GM18909 (cell line): Measurements from ENCODE around the gene C1orf167.

Source experiments
- ATAC-seq: cut with Tn5 transposase; IDR thresholded peaks from one replicate; pipeline ENCODE4 v1.9.1; 2021; ENCODE audit warnings: mild to moderate bottlenecking; ENCODE audit not compliant: unreplicated experiment, poor library complexity

Gene C1orf167, protein sequence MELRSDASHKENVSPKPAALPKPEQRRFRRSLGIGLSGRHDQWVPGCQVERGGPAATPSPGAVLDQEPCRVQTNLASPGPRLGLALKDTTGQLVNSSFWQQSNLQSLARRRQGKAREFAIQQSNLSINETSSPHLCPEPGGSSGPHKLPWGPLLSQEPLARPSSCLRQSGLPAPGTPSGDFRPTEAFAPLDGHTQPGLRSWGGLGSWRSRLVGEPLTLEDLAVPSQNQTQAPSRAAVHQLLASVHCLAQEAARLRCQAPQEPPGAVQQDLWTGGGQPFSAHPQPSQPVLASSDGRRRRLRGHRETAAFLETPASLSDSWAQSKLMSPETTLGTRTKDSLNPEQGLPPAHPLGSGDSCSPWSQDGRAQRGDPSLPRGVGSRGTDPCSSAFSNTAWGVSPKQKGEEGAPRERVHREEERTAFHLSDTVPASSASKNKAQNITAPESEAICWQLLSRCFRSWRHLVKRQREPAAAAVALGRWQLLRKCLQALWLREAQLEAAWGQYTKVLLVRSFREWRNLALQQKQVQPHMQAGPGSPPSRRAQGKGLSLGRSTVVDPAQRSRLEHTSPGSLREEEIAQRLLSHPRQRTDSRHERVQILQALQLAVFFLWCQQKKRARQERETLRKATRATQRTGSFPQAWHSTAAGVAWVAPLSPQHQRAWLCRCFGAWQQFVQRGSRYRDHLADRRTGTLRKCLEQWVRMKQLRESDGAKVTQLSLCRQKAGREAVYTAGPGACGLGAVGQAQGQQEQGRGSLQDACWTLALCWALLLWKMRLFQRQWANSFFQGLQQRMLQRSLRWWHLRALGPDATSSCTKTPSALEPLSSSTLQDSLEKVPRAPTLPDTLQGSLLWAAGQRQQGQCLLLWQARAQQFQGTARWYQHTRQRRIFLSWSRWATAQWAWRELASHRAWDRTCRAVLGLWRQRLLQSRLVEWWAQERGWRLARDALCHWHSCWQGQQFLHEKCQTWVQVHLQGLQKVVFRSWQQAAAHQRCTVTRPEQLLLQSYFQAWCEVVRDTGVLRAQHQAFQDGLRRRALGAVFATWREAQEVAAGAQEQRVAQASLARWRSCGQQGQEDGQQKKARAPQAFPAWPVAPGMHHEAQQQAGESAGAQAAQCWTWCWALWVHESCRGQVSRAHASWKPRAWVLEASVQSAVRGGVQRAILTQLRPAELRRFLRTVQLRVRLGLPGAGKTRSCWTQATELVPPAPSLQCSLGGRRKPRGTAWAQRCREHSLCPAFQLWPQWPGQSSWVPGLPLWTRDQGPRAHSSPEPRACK (N-terminal part only)

DNA sequence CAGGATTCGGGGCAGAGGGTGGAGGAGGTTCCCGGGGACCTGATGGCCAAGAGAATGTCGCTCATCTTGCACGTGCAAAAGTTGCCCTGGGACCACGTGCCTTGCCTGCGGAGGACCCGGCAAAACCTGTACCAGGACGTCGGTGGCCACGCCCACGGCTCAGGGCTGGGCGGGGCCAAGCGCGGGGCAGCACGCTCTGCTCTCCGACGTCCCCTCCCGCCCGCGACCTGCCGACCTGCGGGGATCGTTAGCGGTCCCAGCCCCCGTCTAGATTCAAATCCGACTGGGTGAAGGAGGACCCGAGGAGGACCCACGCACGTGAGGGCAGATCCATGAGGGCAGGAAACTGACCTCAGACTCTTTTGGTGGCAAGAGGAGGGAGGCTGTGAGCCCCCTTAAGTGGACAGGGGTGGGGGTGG lies at the start of gene C1orf167:
Gene C1orf167 (plus strand): TSS at position 206 of the 419 bp plus-strand sequence. CDS start 2,208 bp downstream, outside the sequence.
- ATAC-seq, result no peak

DNA sequence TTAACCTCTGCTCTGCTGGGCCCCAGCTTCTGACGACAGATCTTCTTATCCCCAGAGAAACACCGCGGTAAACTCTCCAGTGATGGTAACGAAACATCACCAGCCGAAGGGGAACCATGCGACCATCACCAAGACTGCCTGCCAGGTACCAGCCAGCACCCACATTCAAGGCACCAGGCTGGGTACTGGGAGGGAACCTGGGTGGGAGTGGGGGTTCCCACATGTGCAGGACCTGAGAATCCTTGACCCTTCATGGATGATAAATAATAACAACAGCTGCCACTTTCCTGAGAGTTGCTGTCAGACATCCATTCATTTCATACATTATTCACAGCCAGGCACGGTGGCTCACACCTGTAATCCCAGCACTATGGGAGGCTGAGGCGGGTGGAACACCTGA lies 49.7 kb upstream of the C1orf167 start:
- no peak for ATAC-seq

DNA sequence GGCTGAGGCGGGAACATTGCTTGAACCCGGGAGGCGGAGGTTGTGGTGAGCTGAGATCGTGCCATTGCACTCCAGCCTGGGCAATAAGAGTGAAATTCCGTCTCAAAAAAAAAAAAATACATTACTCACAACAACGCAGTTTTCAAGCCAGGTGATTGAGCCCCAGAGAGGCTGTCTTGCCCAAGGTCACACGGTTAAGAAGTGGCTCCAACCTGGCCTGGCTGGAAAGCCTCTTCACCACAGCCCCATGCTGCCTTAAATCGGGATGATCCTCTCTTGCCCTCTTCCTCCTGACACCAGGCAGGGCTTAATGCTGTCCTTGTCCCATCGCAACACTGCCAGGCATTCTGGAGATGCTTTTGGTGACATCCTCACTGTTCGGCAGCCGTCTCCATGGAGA lies 48.9 kb upstream of the C1orf167 start:
- no peak for ATAC-seq

DNA sequence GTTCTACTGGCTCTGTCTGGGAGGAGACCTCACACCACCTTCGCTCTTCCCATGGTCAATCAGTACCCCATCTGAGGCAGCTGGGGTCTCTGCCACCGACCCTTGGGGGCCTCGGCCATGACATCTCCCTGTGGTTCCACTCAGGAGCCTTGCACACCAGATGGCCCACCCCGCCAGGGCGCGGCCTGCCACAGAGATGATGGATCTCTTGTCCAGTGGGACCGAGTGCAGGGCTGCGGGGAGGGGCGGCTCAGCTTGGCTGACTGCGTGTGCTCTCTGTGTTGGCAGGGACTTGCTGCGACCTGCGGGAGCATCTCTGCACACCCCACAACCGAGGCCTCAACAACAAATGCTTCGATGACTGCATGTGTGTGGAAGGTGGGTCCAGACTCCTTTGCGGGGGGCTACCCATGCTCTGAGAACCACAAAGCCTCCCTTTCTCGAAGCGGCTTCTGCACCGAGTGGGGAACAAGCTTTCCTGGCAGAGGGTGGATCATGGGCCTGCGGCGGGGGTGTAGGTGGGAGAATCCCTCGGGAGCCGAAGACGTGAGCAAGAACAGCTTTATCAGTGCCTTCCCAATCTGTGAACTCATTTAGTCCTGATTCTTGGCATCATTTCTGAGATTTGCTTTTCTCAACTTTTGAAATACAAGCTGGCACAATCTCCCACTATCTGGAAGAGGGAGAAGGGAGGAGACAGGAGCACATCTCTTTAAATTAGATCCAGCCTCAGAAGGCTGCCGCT lies 47.0 kb upstream of the C1orf167 start:
- ATAC-seq, result no peak

DNA sequence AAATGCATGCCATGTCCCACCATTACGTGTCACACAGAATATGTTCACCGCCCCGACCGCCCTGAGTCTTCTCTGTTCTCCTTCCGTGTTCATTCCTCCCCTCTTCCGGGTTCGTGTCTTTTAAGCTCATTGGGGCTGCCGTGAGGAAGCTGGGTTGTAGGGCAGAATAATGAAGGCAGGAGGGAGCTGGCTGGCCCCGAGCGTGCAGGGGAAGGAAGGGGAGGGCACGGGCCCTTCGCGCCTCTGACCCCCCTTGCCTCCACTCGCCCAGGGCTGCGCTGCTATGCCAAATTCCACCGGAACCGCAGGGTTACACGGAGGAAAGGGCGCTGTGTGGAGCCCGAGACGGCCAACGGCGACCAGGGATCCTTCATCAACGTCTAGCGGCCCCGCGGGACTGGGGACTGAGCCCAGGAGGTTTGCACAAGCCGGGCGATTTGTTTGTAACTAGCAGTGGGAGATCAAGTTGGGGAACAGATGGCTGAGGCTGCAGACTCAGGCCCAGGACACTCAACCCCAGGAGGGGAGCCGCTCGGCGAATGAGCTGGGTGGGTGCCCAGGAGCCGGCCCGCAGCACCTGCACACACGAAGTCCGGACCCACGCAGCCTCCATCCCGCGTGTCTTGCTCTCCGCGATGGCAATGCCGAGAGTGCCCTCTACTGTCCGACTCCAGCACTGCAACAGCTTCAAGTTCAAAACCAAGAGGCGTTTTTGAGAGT lies 42.5 kb upstream of the C1orf167 start:
- peak; percentile 45 for ATAC-seq

DNA sequence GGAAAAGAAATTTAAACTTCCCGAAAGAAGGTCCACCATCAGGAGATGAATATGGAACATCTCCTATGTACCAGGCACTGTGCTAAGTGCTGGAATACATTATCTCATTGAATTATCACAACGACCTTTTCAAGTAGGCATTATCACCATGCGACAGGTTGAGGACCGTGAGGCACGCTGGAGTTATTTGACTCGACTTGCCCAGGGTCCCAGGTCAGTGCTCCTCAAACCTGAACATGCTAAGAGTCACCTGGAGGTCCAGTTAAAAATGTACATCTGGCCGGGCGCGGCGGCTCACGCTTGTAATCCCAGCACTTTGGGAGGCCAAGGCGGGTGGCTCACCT lies 42.0 kb upstream of the C1orf167 start:
- no peak for ATAC-seq

DNA sequence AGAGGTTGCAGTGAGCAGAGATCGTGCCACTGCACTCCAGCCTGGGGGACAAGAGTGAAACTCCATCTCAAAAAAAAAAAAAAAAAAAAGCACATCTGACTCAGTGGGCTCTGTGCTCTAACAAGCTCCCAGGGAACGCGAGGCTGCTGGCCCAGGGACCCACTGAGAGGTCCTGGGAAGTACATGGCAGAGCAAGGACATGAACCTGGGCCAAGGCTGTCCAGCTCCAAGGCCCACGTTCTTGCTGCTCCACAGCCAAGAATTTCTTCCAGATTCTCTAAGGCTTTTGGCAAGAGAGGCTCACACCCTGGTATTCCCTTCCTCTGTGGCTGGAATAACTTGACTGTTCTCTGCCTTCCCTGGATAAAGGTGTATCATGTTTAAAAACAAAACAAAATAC lies 41.5 kb upstream of the C1orf167 start:
- no peak for ATAC-seq

DNA sequence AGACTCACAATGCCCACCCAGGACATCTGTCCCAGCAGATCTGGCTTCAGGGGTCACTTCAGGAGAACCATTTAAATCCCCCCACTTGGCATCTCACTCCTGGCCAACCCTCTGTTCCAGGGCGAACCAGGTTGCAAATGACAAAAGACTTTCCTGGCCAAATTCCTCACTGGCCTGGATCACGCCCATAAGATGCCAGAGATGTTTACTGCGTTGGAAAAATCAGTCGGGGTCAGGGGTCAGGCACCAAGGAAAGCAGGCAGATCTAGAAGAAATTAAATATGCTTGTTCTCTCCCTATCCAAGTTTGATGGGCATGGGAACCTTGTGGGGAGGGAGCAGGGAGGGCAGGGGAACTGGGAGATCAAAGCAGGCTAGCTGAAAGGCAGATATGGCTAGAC lies 40.7 kb upstream of the C1orf167 start:
- ATAC-seq, result no peak

DNA sequence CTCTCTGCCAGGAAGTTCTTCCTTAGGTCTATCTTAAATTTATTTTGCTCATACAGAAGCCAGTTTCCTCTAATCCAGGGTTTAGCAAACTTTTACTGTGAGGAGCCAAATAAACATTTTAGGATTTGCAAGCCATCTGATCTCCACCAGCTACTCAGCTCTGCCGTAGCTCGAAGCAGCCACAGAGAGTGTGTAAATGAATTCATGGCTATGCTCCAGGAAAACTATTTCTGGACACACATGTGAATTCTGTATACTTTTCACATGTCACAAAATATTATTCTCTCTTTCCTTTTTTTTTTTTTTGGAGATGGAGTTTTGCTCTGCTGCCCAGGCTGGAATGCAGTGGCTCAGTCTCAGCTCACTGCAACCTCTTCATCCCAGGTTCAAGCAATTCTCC lies 39.5 kb upstream of the C1orf167 start:
- no peak for ATAC-seq

DNA sequence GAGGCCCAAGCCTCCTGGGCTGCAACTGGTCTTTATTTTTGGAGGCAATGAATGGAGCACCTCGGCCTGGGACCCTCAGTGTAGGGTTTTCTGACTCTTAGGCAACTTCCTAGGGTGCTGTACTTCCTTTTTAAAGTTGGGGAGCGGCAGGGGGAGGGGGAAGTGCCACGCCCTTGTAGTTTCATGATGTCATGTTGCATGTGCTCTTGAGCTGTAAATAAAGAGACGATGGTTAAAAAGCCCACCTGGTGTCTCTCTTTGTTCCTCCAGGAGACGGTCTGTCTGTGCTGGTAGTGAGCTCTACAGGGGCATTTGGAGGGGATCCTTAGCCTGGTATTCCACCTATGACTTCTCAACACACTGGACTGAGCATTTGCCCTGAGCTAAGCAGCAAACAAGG lies 36.4 kb upstream of the C1orf167 start:
- ATAC-seq, result no peak

DNA sequence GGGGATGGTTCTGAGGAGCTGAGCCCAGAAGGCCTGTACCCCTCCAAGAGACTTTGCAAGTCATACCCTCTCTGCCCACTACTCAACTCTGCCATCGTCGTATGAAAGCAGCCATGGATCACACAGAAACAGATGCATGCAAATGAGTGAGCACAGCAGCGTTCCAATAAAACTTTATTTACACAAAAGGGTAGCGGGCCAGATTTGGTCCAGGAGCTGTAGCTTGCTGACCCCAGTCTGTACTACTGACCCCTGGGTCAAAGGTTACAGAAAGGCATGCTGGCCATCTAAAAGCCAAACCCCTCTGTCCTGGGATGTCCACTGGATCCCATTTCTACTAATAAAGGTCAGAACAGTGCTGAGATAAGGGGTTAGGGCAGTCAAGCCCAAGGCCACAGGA lies 34.9 kb upstream of the C1orf167 start:
- ATAC-seq, result no peak

DNA sequence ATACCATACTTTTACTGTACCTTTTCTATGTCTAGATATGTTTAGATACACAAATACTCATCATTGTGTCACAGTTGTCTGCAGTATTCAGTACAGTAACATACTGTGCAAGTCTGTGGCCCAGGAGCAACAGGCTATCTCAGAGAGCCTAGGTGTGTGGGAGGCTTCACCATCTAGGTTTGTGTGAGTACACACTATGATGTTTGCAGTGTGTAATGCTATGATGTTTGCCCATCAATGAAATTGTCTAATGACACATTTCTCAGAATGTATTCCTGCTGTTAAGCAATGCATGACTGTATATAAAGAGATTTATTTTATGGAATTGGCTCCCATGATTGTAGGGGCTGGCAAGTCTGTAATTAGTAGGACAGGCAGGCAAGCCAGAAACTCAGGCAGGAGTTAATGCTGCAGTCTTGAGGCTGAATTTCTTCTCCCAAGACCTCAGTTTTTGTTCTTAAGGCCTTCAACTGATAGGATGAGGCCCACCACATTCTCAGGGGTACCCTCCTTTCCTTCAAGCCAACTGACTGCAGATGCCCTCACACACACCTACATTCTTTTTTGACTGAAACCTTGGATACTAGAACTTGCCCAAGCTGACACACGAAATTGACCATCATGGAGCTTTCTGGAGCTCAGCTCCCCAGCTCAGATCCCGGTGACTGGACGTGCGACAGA lies 33.7 kb upstream of the C1orf167 start:
- ATAC-seq, result no peak

DNA sequence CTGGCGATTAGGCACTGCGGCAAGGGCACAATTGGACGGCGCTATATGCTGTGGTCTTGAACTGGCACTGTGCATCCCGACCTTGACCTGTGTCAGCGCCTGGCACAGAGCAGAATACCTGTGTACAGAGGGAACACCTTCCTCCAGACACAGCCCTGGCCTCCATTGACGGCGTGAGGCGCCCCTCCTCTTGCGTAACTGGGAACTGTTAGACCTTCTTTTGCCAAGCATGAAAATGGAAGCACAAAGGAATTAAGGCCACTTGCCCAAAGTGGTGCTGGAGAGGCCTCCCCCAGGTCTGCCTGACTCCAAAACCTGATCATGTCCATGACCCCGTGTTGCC lies 32.9 kb upstream of the C1orf167 start:
- no peak for ATAC-seq

DNA sequence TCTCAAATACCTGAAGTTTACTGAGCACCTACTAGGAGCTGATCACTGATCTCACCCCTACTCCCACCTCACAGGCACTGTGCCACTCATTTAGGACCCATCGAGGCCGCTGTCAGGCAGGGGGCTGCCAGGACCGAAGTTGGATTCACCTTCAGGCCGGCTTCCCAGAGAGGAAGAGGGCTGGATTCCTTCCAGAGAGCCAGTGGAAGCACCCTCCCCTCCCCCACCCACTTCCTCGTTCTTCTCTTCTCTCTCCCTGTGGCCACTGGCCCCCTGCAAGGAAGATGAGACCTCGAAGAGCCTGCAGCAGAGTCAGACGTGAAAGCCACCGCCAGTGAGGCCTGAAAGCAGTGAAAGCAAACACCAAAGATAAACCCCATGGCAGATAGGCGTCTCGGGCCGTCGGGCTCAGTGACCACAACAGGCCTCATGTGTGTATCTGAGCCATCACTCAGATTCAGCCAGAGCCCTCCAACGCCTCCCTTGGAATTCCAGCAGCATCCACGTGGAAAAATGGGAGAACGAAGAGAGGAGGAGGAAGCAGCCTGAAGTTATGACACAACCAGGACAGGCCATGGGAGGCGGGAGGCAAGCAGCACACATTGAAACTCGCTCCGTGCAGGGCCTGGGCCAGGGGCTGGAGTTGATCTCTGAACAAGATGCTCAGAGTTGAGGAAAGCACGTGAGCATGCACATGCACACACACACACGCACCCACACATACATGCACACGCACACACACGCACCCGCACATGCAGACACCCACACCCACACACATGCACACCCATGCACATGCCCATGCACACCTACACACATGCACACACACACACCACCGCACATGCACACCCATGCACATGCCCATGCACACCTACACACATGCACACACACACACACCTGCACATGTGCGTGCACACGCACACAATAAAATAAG lies 32.2 kb upstream of the C1orf167 start:
- ATAC-seq, result no peak

DNA sequence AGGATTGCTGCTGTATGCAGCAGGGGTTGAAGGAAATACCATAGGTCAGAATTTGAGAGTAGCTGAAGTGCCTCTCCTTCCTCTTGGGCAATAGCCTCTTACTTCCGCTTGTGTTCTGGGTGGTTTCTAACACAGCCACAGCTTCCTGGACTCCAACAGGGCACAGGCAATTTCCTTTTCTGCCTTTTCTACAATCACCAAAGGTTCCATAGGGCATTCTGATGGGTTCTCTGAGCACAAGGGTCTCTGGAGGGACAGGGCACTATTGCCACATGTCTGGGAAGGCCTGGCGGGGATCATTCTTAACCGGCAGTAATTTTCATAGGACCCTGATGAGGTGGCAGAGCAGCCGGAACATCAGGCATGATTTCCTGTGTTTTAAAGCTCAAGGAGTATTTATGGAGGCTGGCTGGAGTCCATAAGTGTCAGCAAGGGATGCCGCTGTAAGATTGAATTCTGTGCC lies 31.5 kb upstream of the C1orf167 start:
- ATAC-seq, result no peak

DNA sequence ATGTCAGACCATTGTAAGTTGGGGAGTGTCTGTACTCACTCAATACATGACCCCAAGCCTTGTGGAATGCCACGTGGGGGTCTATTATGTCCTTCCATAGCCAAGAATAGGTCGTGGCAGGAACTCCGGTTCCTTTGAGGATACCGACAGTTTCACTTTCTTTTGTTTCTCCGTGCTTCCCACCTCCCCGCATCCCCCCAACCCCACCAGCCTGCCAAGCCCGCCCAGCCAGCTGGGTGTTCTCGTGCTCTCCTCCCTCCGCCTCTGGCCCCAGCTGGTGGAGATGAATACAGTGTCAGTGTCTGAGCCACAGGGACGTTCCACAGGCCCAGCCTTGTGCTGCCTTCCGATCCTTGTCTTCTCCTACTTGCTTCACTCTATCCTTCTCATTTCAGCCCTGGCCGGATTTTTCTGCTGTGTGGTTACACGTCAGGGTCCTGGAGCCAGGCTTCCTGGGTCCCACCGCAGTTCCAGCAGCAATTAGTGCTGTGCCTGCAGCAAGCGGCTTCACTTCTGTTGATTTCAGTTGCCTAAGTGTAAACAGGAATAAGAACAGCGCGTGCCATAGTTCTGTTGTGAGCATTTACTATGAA lies 30.2 kb upstream of the C1orf167 start:
- no peak for ATAC-seq

DNA sequence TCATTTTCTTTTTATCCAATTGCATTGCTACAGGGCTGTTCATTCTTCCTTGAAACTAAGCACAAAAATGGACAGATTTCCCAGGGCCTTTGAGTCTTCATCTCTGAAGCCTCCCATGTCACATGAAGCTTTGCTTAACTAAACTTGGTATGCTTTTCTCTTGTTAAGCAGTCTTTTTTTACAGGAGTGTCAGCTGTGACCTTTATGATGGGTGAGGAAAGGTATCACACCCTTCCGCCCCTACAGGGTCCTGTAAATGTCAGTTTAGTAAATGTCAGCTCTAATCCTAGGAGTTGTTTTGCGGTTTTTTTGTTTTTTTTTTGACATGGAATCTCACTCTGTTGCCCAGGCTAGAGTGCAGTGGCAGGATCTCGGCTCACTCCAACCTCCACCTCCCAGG lies 28.7 kb upstream of the C1orf167 start:
- ATAC-seq, result no peak

DNA sequence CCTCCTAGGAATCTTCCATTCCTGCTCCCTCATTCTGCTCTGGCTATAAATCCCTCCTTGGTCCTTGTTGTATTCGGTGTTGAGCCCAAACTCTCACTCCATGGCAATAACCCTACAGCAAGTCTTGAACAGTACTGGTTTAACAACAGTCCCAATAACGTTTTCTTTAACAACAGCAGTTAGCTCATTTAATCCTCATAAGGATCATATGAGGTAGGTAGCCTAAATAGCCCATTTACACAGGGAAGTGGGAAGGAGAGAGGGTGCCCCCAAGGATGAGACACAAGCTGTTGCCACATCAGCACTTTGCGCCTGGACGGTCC lies 26.5 kb upstream of the C1orf167 start:
- peak; percentile 24 for ATAC-seq
